Calu3 (cell line): Measurements from ENCODE around the gene LAMTOR3. TPM values are rescaled to one million over a fixed set of nuclear protein-coding genes. Genes with fewer than 3 reads are reported as not detected.
"Not testable (repeated sequence)": the region's sequence is repeated elsewhere in the genome, so short reads cannot be mapped to it uniquely, and the experiment has no call there.

Experiments used
- BruUV-seq: library from RNA; stranded (reverse); fragments of 400-500 nt; replicated peaks from 2 replicates; lab custom pipeline; 2021; lab: Mats Ljungman, UMichigan
- CTCF ChIA-PET: fragments of 300-600 bp; sonication (Branson Sonifier 250); formaldehyde crosslinking; loops from one replicate; lab custom pipeline; 2022; ENCODE audit warnings: antibody characterized with exemption; lab: Charles Lee
- DNase-seq: peaks from one replicate; pipeline ENCODE4 v3.0.0; 2022
- H3K27ac Mint-ChIP-seq: one replicate; pipeline ENCODE4 v1.8.0; 2022; ENCODE audit warnings: mixed read lengths; ENCODE audit not compliant: unreplicated experiment
- H3K27me3 Mint-ChIP-seq: one replicate; pipeline ENCODE4 v1.8.0; 2022; ENCODE audit warnings: mixed read lengths; ENCODE audit not compliant: unreplicated experiment
- H3K36me3 Mint-ChIP-seq: one replicate; pipeline ENCODE4 v1.8.0; 2022; ENCODE audit warnings: mild to moderate bottlenecking, moderate library complexity, mixed read lengths; ENCODE audit not compliant: insufficient read depth, unreplicated experiment
- H3K4me1 Mint-ChIP-seq: one replicate; pipeline ENCODE4 v1.8.0; 2022; ENCODE audit warnings: mild to moderate bottlenecking, low read depth, mixed read lengths; ENCODE audit not compliant: unreplicated experiment
- H3K4me3 Mint-ChIP-seq: one replicate; pipeline ENCODE4 v1.8.0; 2022; ENCODE audit warnings: mild to moderate bottlenecking, low read depth, moderate library complexity, mixed read lengths; ENCODE audit not compliant: unreplicated experiment
- H3K9me3 Mint-ChIP-seq: one replicate; pipeline ENCODE4 v1.8.0; 2022; ENCODE audit warnings: low read depth, mixed read lengths; ENCODE audit not compliant: unreplicated experiment
- intact Hi-C: fragments of 100-400 bp; cut with micrococcal nuclease; formaldehyde crosslinking; loops from one replicate; pipeline ENCODE4 v1.10.0; 2022; ENCODE audit not compliant: unreplicated experiment
- total RNA-seq: library from RNA; stranded (reverse); gene quantifications from 2 replicates; pipeline ENCODE4 v1.2.3, GENCODE V29; 2022
- TF ChIP-seq, protein P1 (sequence below): fragments of 200-600 bp; IDR thresholded peaks from one replicate; pipeline ENCODE4 v1.8.0; 2022; ENCODE audit warnings: antibody characterized with exemption; ENCODE audit not compliant: unreplicated experiment

The LAMTOR3 gene
- total RNA-seq, 1 experiment from 2014 or later = 19.2 TPM

DNA sequence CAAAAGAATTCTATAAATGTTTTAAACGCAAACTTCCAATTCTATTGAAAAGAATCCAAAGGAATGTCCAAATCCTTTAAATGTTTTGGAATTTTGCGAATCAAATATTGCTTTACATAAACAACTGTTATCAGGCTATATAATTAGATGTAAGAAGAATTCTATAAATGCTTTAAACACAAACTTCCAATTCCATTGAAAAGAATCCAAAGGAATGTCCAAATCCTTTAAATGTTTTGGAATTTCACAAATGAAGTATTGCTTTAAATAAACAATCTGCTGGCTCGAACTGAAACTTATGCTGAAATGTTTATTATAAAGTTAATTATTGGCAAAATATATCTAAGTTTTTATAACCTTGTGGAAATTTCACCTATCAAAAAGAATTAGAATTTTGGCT is 61.5 kb downstream of the LAMTOR3 start:
- Mint-ChIP-seq H3K4me1 (peaks cover 9% of the 10 kb centered on the region), H3K9me3 (no peaks in the 10 kb centered on the region), H3K27me3 (no peaks in the 10 kb centered on the region), H3K27ac (no peak overlapping the region), H3K36me3 (peaks cover 6% of the 10 kb centered on the region), H3K4me3 (no peak overlapping the region)
- TF ChIP-seq, protein P1, sequence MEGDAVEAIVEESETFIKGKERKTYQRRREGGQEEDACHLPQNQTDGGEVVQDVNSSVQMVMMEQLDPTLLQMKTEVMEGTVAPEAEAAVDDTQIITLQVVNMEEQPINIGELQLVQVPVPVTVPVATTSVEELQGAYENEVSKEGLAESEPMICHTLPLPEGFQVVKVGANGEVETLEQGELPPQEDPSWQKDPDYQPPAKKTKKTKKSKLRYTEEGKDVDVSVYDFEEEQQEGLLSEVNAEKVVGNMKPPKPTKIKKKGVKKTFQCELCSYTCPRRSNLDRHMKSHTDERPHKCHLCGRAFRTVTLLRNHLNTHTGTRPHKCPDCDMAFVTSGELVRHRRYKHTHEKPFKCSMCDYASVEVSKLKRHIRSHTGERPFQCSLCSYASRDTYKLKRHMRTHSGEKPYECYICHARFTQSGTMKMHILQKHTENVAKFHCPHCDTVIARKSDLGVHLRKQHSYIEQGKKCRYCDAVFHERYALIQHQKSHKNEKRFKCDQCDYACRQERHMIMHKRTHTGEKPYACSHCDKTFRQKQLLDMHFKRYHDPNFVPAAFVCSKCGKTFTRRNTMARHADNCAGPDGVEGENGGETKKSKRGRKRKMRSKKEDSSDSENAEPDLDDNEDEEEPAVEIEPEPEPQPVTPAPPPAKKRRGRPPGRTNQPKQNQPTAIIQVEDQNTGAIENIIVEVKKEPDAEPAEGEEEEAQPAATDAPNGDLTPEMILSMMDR = no peak
- intact Hi-C loops = no loop called here
- no TSS peak for BruUV-seq
- DNase-seq = no peak
- CTCF ChIA-PET = no interaction called here

DNA sequence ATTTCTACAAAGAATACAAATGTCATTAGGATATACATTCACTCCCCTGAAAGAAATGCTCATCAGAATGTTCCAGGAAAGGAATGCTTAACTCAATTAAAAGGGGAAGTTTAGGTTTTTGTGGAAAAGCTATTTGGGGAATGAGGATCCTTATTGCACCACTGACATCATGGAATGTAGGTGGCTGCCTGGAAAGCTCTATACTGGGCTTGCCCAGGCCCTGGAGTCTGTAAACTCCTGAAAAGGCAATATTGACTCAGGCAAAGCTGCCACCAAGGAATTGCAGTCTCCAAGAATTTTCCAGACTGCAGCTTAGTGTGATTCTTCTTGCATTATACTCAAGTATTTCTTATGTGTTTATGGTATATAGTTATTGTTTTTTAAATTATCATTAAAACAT is 61.9 kb downstream of the LAMTOR3 start:
- Mint-ChIP-seq H3K36me3 (peaks cover 6% of the 10 kb centered on the region), H3K27ac (no peak overlapping the region), H3K27me3 (no peaks in the 10 kb centered on the region), H3K9me3 (no peaks in the 10 kb centered on the region), H3K4me1 (peaks cover 14% of the 10 kb centered on the region), H3K4me3 (no peak overlapping the region)
- TF ChIP-seq, protein P1 = no peak
- BruUV-seq = no TSS peak
- CTCF ChIA-PET = no interaction called here
- DNase-seq = no peak
- intact Hi-C loops = no loop called here

DNA sequence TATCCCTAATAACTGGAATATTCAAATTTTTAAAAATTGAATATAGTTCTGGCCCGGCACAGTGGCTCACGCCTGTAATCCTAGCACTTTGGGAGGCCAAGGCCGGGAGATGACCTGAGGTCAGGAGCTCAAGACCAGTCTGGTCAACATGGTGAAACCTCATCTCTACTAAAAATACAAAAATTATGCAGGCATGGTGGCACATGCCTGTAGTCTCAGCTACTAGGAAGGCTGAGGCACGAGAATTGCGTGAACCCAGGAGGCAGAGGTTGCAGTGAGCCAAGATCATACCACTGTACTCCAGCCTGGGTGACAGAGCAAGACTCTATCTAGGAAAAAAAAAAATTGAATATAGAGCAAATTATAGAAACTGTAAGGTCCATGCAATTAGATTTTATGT is 64.2 kb downstream of the LAMTOR3 start:
- CTCF ChIA-PET, BruUV-seq, DNase-seq, H3K27me3 Mint-ChIP-seq, intact Hi-C loops, H3K36me3 Mint-ChIP-seq, H3K9me3 Mint-ChIP-seq, H3K27ac Mint-ChIP-seq, H3K4me3 Mint-ChIP-seq: not testable (repeated sequence)
- peaks cover 31% of the 10 kb centered on the region for H3K4me1 Mint-ChIP-seq

DNA sequence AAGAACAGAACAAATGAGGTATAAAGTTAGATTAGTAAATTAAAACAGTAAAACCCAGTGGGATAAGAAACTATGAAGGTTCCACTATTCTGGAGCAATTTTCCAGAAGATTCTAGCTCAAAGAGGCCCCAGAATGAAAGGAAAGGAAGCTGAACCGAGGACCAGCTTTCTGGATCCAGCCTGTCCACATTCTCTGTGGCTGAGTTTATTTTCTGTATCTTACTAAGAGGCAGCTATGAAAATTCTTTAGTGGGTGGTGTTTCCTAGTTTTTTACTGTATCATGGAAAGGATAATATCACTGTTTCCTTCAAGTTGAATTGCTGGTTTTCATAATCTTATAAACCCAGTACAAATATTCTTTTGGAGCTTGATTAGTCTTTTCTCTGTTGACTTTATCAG is 65.8 kb downstream of the LAMTOR3 start:
- Mint-ChIP-seq H3K9me3 (no peaks in the 10 kb centered on the region), H3K27ac (no peak overlapping the region), H3K4me1 (peaks cover 35% of the 10 kb centered on the region), H3K36me3 (no peaks in the 10 kb centered on the region), H3K27me3 (no peaks in the 10 kb centered on the region), H3K4me3 (no peak overlapping the region)
- TF ChIP-seq, protein P1 = no peak
- CTCF ChIA-PET = no interaction called here
- DNase-seq = no peak
- no TSS peak for BruUV-seq
- intact Hi-C loops = no loop called here

Other genes with a start within 250 kb of the LAMTOR3 start
- gene C4orf54, start 236.6 kb downstream of the LAMTOR3 start, total RNA-seq = not detected in 2 replicates
- 25.9 and 30.6 TPM in 2 replicates for gene DAPP1, start 77.6 kb downstream of the LAMTOR3 start, total RNA-seq
- gene DNAJB14, start 52.2 kb upstream of the LAMTOR3 start, total RNA-seq = 33.0 and 35.4 TPM in 2 replicates
- 351 and 380 TPM in 2 replicates for gene H2AZ1, start 55.8 kb upstream of the LAMTOR3 start, total RNA-seq